Hepatocyte (in vitro differentiated cells): ENCODE results near the gene KCNA10. TPM values are rescaled to one million over a fixed set of nuclear protein-coding genes. Genes with fewer than 3 reads are reported as not detected.

ENCODE experiments used
- DNase-seq: peaks from one replicate; pipeline ENCODE4 v3.0.0-alpha.2; 2016; ENCODE audit warnings: low spot score
- H2AFZ ChIP-seq: fragments of 200-600 bp; sonication (generic); 2 replicates; pipeline ENCODE4 v1.6.0; 2016; ENCODE audit warnings: antibody characterized with exemption, mild to moderate bottlenecking
- H3K27ac ChIP-seq: fragments of 200-600 bp; sonication (generic); 2 replicates; pipeline ENCODE4 v1.5.1; 2016; ENCODE audit warnings: mild to moderate bottlenecking
- H3K27me3 ChIP-seq: fragments of 200-600 bp; sonication (generic); 2 replicates; pipeline ENCODE4 v1.6.1; 2016
- H3K36me3 ChIP-seq: fragments of 200-600 bp; sonication (generic); replicated peaks from 2 replicates; pipeline ENCODE4 v1.5.1; 2016; ENCODE audit warnings: low read depth; ENCODE audit not compliant: insufficient read depth
- H3K4me1 ChIP-seq: fragments of 200-600 bp; sonication (generic); 2 replicates; pipeline ENCODE4 v1.5.1; 2016; ENCODE audit warnings: mild to moderate bottlenecking, moderate library complexity; ENCODE audit not compliant: insufficient read depth
- H3K4me2 ChIP-seq: fragments of 200-600 bp; sonication (generic); 2 replicates; pipeline ENCODE4 v1.6.0; 2016
- H3K4me3 ChIP-seq: fragments of 200-600 bp; sonication (generic); 2 replicates; pipeline ENCODE4 v1.5.1; 2016; ENCODE audit warnings: mild to moderate bottlenecking
- H3K79me2 ChIP-seq: fragments of 200-600 bp; sonication (generic); 2 replicates; pipeline ENCODE4 v1.6.0; 2017; ENCODE audit warnings: mild to moderate bottlenecking
- H3K9me2 ChIP-seq: fragments of 200-600 bp; sonication (generic); replicated peaks from 2 replicates; pipeline ENCODE4 v1.6.0; 2017; ENCODE audit warnings: mild to moderate bottlenecking; ENCODE audit not compliant: insufficient read depth
- H3K9me3 ChIP-seq: fragments of 200-600 bp; sonication (generic); 2 replicates; pipeline ENCODE4 v1.5.1; 2016; ENCODE audit warnings: low read depth, mild to moderate bottlenecking
- H4K20me1 ChIP-seq: fragments of 200-600 bp; sonication (generic); 2 replicates; pipeline ENCODE4 v1.6.0; 2016; ENCODE audit warnings: mild to moderate bottlenecking; ENCODE audit not compliant: insufficient read depth, poor library complexity, severe bottlenecking
- EZH2 ChIP-seq: fragments of 200-600 bp; sonication (generic); IDR thresholded peaks from 2 replicates; pipeline ENCODE4 v1.6.1; 2016; ENCODE audit warnings: antibody characterized with exemption, mild to moderate bottlenecking, borderline replicate concordance
- EZH2phosphoT487 ChIP-seq: fragments of 200-600 bp; sonication (generic); IDR thresholded peaks from one replicate; pipeline ENCODE4 v1.6.1; 2018; ENCODE audit warnings: antibody characterized with exemption, mild to moderate bottlenecking, low read depth, moderate library complexity; ENCODE audit not compliant: unreplicated experiment, severe bottlenecking
- WGBS: methylation state at CpG from one replicate; pipeline ENCODE4 v1.1.6; 2016; ENCODE audit warnings: low lambda C conversion rate; ENCODE audit errors: missing lambda C conversion rate; 5-methylcytosine and 5-hydroxymethylcytosine counted together
- polyA plus RNA-seq: library from polyadenylated mRNA; unstranded; fragments of >200 nt; fragmentation: Nextera tagmentation; extraction: Ambion mirVana; gene quantifications from 2 replicates; pipeline ENCODE4 v1.2.1, GENCODE V29; 2016
- total RNA-seq: library from RNA; depleted of rRNA; stranded (reverse); fragments of >200 nt; gene quantifications from 2 replicates; pipeline ENCODE4 v1.2.3, GENCODE V29; 2014
- TF ChIP-seq, protein P1 (sequence below): fragments of 200-600 bp; sonication (generic); IDR thresholded peaks from 2 replicates; pipeline ENCODE4 v1.5.1; 2016; ENCODE audit warnings: antibody characterized with exemption, mild to moderate bottlenecking; ENCODE audit not compliant: poor library complexity

KCNA10 gene
- total and polyA plus RNA-seq, 2 experiments from 2014 or later, result not detected

- no peak overlapping the region for H3K4me2 ChIP-seq
- no peak for DNase-seq
- H3K4me1 ChIP-seq, result peaks cover 7% of the 10 kb centered on the region
- TF ChIP-seq EZH2, result no peak
- TF ChIP-seq EZH2phosphoT487, result no peak
- TF ChIP-seq, protein P1, sequence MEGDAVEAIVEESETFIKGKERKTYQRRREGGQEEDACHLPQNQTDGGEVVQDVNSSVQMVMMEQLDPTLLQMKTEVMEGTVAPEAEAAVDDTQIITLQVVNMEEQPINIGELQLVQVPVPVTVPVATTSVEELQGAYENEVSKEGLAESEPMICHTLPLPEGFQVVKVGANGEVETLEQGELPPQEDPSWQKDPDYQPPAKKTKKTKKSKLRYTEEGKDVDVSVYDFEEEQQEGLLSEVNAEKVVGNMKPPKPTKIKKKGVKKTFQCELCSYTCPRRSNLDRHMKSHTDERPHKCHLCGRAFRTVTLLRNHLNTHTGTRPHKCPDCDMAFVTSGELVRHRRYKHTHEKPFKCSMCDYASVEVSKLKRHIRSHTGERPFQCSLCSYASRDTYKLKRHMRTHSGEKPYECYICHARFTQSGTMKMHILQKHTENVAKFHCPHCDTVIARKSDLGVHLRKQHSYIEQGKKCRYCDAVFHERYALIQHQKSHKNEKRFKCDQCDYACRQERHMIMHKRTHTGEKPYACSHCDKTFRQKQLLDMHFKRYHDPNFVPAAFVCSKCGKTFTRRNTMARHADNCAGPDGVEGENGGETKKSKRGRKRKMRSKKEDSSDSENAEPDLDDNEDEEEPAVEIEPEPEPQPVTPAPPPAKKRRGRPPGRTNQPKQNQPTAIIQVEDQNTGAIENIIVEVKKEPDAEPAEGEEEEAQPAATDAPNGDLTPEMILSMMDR, result no peak
- no peaks in the 10 kb centered on the region for H3K9me2 ChIP-seq
- H3K9me3 ChIP-seq, result no peaks in the 10 kb centered on the region
- no peaks in the 10 kb centered on the region for H3K36me3 ChIP-seq
- no peak overlapping the region for H2AFZ ChIP-seq
- 93% methylated on average over 6 of the region's 6 CpGs for WGBS
- H3K4me3 ChIP-seq, result no peak overlapping the region
- no peaks in the 10 kb centered on the region for H3K79me2 ChIP-seq
- H3K27ac ChIP-seq, result no peak overlapping the region
- no peaks in the 10 kb centered on the region for H4K20me1 ChIP-seq
- H3K27me3 ChIP-seq, result no peaks in the 10 kb centered on the region
These were observed 9.3 kb downstream of the KCNA10 start for GRCh38 chr1:110509655-110510054.

- DNase-seq, result peak; percentile 74
- Histone ChIP-seq H3K4me2 (peak overlapping the region; percentile 27), H2AFZ (no peak overlapping the region), H3K27me3 (no peaks in the 10 kb centered on the region), H3K9me2 (no peaks in the 10 kb centered on the region), H3K9me3 (no peaks in the 10 kb centered on the region), H3K4me3 (no peak overlapping the region), H4K20me1 (no peaks in the 10 kb centered on the region), H3K36me3 (no peaks in the 10 kb centered on the region), H3K27ac (peak overlapping the region; percentile 58), H3K79me2 (no peaks in the 10 kb centered on the region), H3K4me1 (peaks cover 7% of the 10 kb centered on the region)
- TF ChIP-seq EZH2phosphoT487 (no peak), EZH2 (no peak)
- TF ChIP-seq, protein P1, result no peak
- 50% methylated on average over 14 of the region's 14 CpGs for WGBS
These were observed 10.7 kb downstream of the KCNA10 start for GRCh38 chr1:110508028-110508940.

GRCh38 chr1:110506541-110506940 lies 12.4 kb downstream of the KCNA10 start:
- H3K27ac ChIP-seq, result no peak overlapping the region
- H3K79me2 ChIP-seq, result no peaks in the 10 kb centered on the region
- no peaks in the 10 kb centered on the region for H3K9me2 ChIP-seq
- H3K4me3 ChIP-seq, result no peak overlapping the region
- H3K36me3 ChIP-seq, result no peaks in the 10 kb centered on the region
- no peaks in the 10 kb centered on the region for H3K9me3 ChIP-seq
- H3K27me3 ChIP-seq, result no peaks in the 10 kb centered on the region
- no peak overlapping the region for H3K4me2 ChIP-seq
- 90% methylated on average over 4 of the region's 4 CpGs for WGBS
- no peaks in the 10 kb centered on the region for H4K20me1 ChIP-seq
- DNase-seq, result no peak
- TF ChIP-seq, protein P1, result no peak
- TF ChIP-seq EZH2, result no peak
- H2AFZ ChIP-seq, result no peak overlapping the region
- peaks cover 7% of the 10 kb centered on the region for H3K4me1 ChIP-seq
